Sciatic nerve (tissue), 2 donors: ENCODE data around the gene CCDC102A. TPM values are rescaled to one million over a fixed set of nuclear protein-coding genes. Genes with fewer than 3 reads are reported as not detected.

Experiments used
- ATAC-seq: fragments of 200-7000 bp; cut with Tn5 transposase; one replicate; pipeline ENCODE4 v1.9.1; 2020; ENCODE audit warnings: mild to moderate bottlenecking, moderate library complexity
- DNase-seq: peaks from one replicate; pipeline ENCODE4 v3.0.0-alpha.2; 2020; ENCODE audit warnings: low spot score
- intact Hi-C: fragments of 100-400 bp; cut with DNase I; formaldehyde crosslinking; loops from one replicate; pipeline ENCODE4 v1.14.2; 2022
- total RNA-seq: library from RNA; stranded (reverse); fragmentation: NEBNext Ultra II Directional; extraction: Animal tissue kit (Norgen Biotek cat#: 25700); gene quantifications from one replicate; pipeline ENCODE4 v1.2.1, GENCODE V29; 2021
- donor health status: DM: no; HTN: no; CAD: no.
- donor health status: DM: no; HTN: no; CAD: no.

The CCDC102A gene
- total RNA-seq, 1 donor from 2014 or later, result 14.3 TPM

GRCh38 chr16:57540906-57541753 lies 4.8 kb upstream of the CCDC102A start:
- peak; percentile 55 for DNase-seq
- intact Hi-C loops, result no loop called here
- no peak for ATAC-seq

- peak; percentile 23 for DNase-seq
- ATAC-seq, result no peak
- intact Hi-C loops, result no loop called here
Measured at GRCh38 chr16:57540387-57540786, 4.0 kb upstream of the CCDC102A start.

- intact Hi-C loops, result no loop called here
- DNase-seq (peak; percentile 12), ATAC-seq (no peak)
Measured at GRCh38 chr16:57539072-57539796, 2.9 kb upstream of the CCDC102A start.

- DNase-seq, result peak; percentile 46
- no peak for ATAC-seq
- intact Hi-C loops, result no loop called here
Measured at GRCh38 chr16:57538235-57538721, 1.9 kb upstream of the CCDC102A start.

GRCh38 chr16:57537581-57538234 lies 1.3 kb upstream of the CCDC102A start:
- no peak for ATAC-seq
- DNase-seq, result peak; percentile 45
- intact Hi-C loops, result no loop called here

GRCh38 chr16:57537194-57537505 lies 779 bp upstream of the CCDC102A start:
- intact Hi-C loops, result no loop called here
- ATAC-seq, result no peak

GRCh38 chr16:57535680-57536305 lies 578 bp downstream of the CCDC102A start:
- DNase-seq (peak; percentile 97), ATAC-seq (peak; percentile 96)
- intact Hi-C loops, result no loop called here

More at GRCh38 chr16:57537194-57537505, 779 bp upstream of the CCDC102A start:
- DNase-seq, result peak; percentile 19

- ATAC-seq, result no peak
- intact Hi-C loops, result no loop called here
Measured at GRCh38 chr16:57534881-57535658, 1.3 kb downstream of the CCDC102A start.

GRCh38 chr16:57534337-57534880 lies 2.0 kb downstream of the CCDC102A start:
- intact Hi-C loops, result no loop called here
- DNase-seq (no peak), ATAC-seq (no peak)

More at GRCh38 chr16:57534881-57535658, 1.3 kb downstream of the CCDC102A start:
- peak; percentile 75 for DNase-seq

GRCh38 chr16:57533431-57534336 lies 2.7 kb downstream of the CCDC102A start:
- DNase-seq (peak; percentile 79), ATAC-seq (no peak)
- intact Hi-C loops, result no loop called here

- DNase-seq (peak; percentile 47), ATAC-seq (no peak)
- intact Hi-C loops, result no loop called here
Measured at GRCh38 chr16:57532266-57532625, 4.1 kb downstream of the CCDC102A start.

GRCh38 chr16:57531635-57532265 lies 4.6 kb downstream of the CCDC102A start:
- DNase-seq (peak; percentile 27), ATAC-seq (no peak)
- intact Hi-C loops, result no loop called here

- ATAC-seq (no peak), DNase-seq (peak; percentile 32)
- intact Hi-C loops, result no loop called here
Measured at GRCh38 chr16:57531253-57531575, 5.2 kb downstream of the CCDC102A start.

GRCh38 chr16:57530522-57531252 lies 5.7 kb downstream of the CCDC102A start:
- intact Hi-C loops, result no loop called here
- no peak for ATAC-seq
- DNase-seq, result peak; percentile 53

GRCh38 chr16:57530104-57530521 lies 6.3 kb downstream of the CCDC102A start:
- peak; percentile 63 for DNase-seq
- intact Hi-C loops, result no loop called here

GRCh38 chr16:57529391-57530103 lies 6.8 kb downstream of the CCDC102A start:
- intact Hi-C loops, result no loop called here
- ATAC-seq (no peak), DNase-seq (peak; percentile 43)

More at GRCh38 chr16:57530104-57530521, 6.3 kb downstream of the CCDC102A start:
- ATAC-seq, result peak; percentile 54
